Testis (tissue), 2 donors: ENCODE data around the gene CLOCK.

Source experiments
- CTCF ChIP-seq, 3 experiments: fragments of 450-650 bp in 2 of 3; fragments of 200-600 bp in 1 of 3; sonication (generic) in 1 of 3; IDR thresholded peaks; one replicate each; pipeline ENCODE4 v1.5.1; 2016 to 2019; ENCODE audit warnings: antibody characterized with exemption in 3 of 3, mild to moderate bottlenecking in 2 of 3, moderate library complexity in 1 of 3
- POLR2A ChIP-seq: fragments of 450-650 bp; IDR thresholded peaks from one replicate; pipeline ENCODE4 v1.6.1; 2017; ENCODE audit warnings: antibody characterized with exemption, mild to moderate bottlenecking, moderate library complexity

- no peak for TF ChIP-seq POLR2A
- TF ChIP-seq CTCF (IDR thresholded peaks at IDR 0.05), result no peak
These were observed 164.2 kb downstream of the CLOCK start for GRCh38 chr4:55382488-55383003.
